ENCODE results near the gene GAB1.

GAB1 gene

GRCh38 chr4:143336781-143337599, at the start of gene GAB1:
TSS of gene GAB1 (plus strand) at chr4:143336876. CDS start at chr4:143337189, 313 bp downstream.
- peak; percentile 4 for DNase-seq

- DNase-seq: no peak
Measured at GRCh38 chr4:143287572-143287923, 49.1 kb upstream of the GAB1 start.

- no peak for DNase-seq
Measured at GRCh38 chr4:143288171-143288570, 48.5 kb upstream of the GAB1 start.

- DNase-seq: no peak
Measured at GRCh38 chr4:143289370-143289769, 47.3 kb upstream of the GAB1 start.

GRCh38 chr4:143291314-143291713, 45.4 kb upstream of the GAB1 start:
- no peak for DNase-seq

- no peak for DNase-seq
Measured at GRCh38 chr4:143292858-143293257, 43.8 kb upstream of the GAB1 start.

- DNase-seq: no peak
Measured at GRCh38 chr4:143294310-143294709, 42.4 kb upstream of the GAB1 start.

- no peak for DNase-seq
Measured at GRCh38 chr4:143294710-143295275, 41.9 kb upstream of the GAB1 start.

GRCh38 chr4:143296397-143297067, 40.1 kb upstream of the GAB1 start:
- DNase-seq: no peak

- DNase-seq: no peak
Measured at GRCh38 chr4:143300860-143301259, 35.8 kb upstream of the GAB1 start.

GRCh38 chr4:143302536-143302935, 34.1 kb upstream of the GAB1 start:
- DNase-seq: no peak

GRCh38 chr4:143306788-143307187, 29.9 kb upstream of the GAB1 start:
- DNase-seq: no peak

- no peak for DNase-seq
Measured at GRCh38 chr4:143307531-143307930, 29.1 kb upstream of the GAB1 start.

- DNase-seq: no peak
Measured at GRCh38 chr4:143308377-143308776, 28.3 kb upstream of the GAB1 start.

- no peak for DNase-seq
Measured at GRCh38 chr4:143311924-143312323, 24.8 kb upstream of the GAB1 start.

- no peak for DNase-seq
Measured at GRCh38 chr4:143313521-143313920, 23.2 kb upstream of the GAB1 start.

- no peak for DNase-seq
Measured at GRCh38 chr4:143313996-143314395, 22.7 kb upstream of the GAB1 start.

- no peak for DNase-seq
Measured at GRCh38 chr4:143320113-143320512, 16.6 kb upstream of the GAB1 start.

GRCh38 chr4:143326735-143327134, 9.9 kb upstream of the GAB1 start:
- DNase-seq: no peak

- no peak for DNase-seq
Measured at GRCh38 chr4:143329985-143330384, 6.7 kb upstream of the GAB1 start.

- DNase-seq: no peak
Measured at GRCh38 chr4:143335979-143336780, 496 bp upstream of the GAB1 start.

GRCh38 chr4:143337600-143338287, 1.1 kb downstream of the GAB1 start:
- no peak for DNase-seq

- no peak for DNase-seq
Measured at GRCh38 chr4:143338313-143338712, 1.6 kb downstream of the GAB1 start.
